Astrocyte (in vitro differentiated cells and primary cell): Measurements from ENCODE around the gene TMX4.

Experiments used
- EZH2 ChIP-seq: IDR thresholded peaks from 2 replicates; pipeline ENCODE4 v1.6.1; 2012; ENCODE audit warnings: mild to moderate bottlenecking, low read length, inconsistent platforms; ENCODE audit not compliant: insufficient read depth
- TF ChIP-seq, protein P1 (sequence below): IDR thresholded peaks from 2 replicates; pipeline ENCODE4 v1.5.1; 2011; ENCODE audit warnings: low read depth, mild to moderate bottlenecking, inconsistent platforms, low read length, moderate library complexity; ENCODE audit not compliant: insufficient read depth

DNA sequence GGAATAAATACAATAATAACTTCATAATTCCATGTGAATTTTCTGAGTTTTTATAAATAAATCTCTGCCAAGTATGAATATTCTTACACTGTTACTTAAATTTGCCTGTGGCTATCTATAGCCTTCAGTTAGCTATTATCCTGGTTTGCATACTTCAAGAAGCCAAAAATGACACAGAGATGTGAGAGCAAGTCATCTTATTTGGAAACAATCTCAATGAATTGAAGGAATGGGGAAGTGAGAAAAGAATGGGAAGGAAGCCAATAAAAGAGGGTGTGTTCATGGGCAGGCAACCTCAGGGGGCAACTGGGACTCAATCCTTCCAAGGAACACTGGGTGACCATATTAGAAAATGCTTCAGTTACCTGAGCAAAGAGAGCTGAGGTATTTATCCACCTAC lies 89.2 kb downstream of the TMX4 start:
- TF ChIP-seq, protein P1, sequence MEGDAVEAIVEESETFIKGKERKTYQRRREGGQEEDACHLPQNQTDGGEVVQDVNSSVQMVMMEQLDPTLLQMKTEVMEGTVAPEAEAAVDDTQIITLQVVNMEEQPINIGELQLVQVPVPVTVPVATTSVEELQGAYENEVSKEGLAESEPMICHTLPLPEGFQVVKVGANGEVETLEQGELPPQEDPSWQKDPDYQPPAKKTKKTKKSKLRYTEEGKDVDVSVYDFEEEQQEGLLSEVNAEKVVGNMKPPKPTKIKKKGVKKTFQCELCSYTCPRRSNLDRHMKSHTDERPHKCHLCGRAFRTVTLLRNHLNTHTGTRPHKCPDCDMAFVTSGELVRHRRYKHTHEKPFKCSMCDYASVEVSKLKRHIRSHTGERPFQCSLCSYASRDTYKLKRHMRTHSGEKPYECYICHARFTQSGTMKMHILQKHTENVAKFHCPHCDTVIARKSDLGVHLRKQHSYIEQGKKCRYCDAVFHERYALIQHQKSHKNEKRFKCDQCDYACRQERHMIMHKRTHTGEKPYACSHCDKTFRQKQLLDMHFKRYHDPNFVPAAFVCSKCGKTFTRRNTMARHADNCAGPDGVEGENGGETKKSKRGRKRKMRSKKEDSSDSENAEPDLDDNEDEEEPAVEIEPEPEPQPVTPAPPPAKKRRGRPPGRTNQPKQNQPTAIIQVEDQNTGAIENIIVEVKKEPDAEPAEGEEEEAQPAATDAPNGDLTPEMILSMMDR, result no peak
- no peak for TF ChIP-seq EZH2
